GM12878 (cell line): ENCODE results near the gene CSF2. TPM values are rescaled to one million over a fixed set of nuclear protein-coding genes. Genes with fewer than 3 reads are reported as not detected.

Experiments used
- ATAC-seq: fragments of 200-7000 bp; cut with Tn5 transposase; 3 replicates; pipeline ENCODE4 v1.9.1; 2020; ENCODE audit warnings: mild to moderate bottlenecking, moderate library complexity
- BruUV-seq: library from RNA; stranded (reverse); fragments of 400-500 nt; replicated peaks from 2 replicates; lab custom pipeline; 2021; lab: Mats Ljungman, UMichigan
- CTCF ChIA-PET: fragments of 300-600 bp; sonication (Branson Sonifier 250); formaldehyde crosslinking; extraction: SDS; loops from one replicate; lab custom pipeline; 2021; ENCODE audit warnings: inconsistent platforms; lab: Yijun Ruan, JAX
- POLR2A ChIA-PET: fragments of 350-600 bp; formaldehyde crosslinking; extraction: SDS; loops from one replicate; lab custom pipeline; 2021; ENCODE audit warnings: inconsistent platforms; lab: Charles Lee
- RAD21 ChIA-PET: fragments of 300-600 bp; sonication (Branson Sonifier 250); formaldehyde crosslinking; loops from one replicate; lab custom pipeline; 2023; ENCODE audit warnings: antibody characterized with exemption; ENCODE audit not compliant: unreplicated experiment; lab: Charles Lee
- SMC1A ChIA-PET: fragments of 300-600 bp; sonication (Branson Sonifier 250); formaldehyde crosslinking; loops from one replicate; lab custom pipeline; 2023; ENCODE audit not compliant: unreplicated experiment, uncharacterized antibody; lab: Charles Lee
- DNase-seq: peaks from one replicate; pipeline ENCODE4 v3.0.0-alpha.2; 2011; ENCODE audit warnings: low read depth, low spot score
- FAIRE-seq: peaks from 3 replicates; lab custom pipeline; 2011; peaks lifted over from hg19 to GRCh38; lab: Jason Lieb, UNC
- H2AFZ ChIP-seq: 2 replicates; pipeline ENCODE4 v1.6.0; 2011; ENCODE audit warnings: low read depth, low read length, control low read depth; ENCODE audit not compliant: control insufficient read depth
- H3K27ac ChIP-seq: 2 replicates; pipeline ENCODE4 v1.5.1; 2011; ENCODE audit warnings: control low read depth; ENCODE audit not compliant: control insufficient read depth, insufficient read depth
- H3K27me3 ChIP-seq, 2 experiments: replicated peaks in 1 of 2; 2 replicates each; pipeline versions ENCODE4 v1.6.0 to v1.6.1; 2011; ENCODE audit warnings: low read length in 1 of 2; ENCODE audit not compliant: control insufficient read depth in 2 of 2, insufficient read depth in 2 of 2
- H3K36me3 ChIP-seq, 2 experiments: 2 replicates each; pipeline ENCODE4 v1.5.1; 2011; ENCODE audit warnings: low read length in 1 of 2; ENCODE audit not compliant: control insufficient read depth in 2 of 2, insufficient read depth in 2 of 2
- H3K4me1 ChIP-seq: 2 replicates; pipeline ENCODE4 v1.6.1; 2011; ENCODE audit warnings: mild to moderate bottlenecking, low read length, moderate library complexity, mixed read lengths; ENCODE audit not compliant: control insufficient read depth, insufficient read depth
- H3K4me2 ChIP-seq: 2 replicates; pipeline ENCODE4 v1.6.0; 2011; ENCODE audit warnings: control low read depth; ENCODE audit not compliant: control insufficient read depth, insufficient read depth
- H3K4me3 ChIP-seq: fragments of 200-600 bp; sonication (generic); 2 replicates; pipeline ENCODE4 v1.5.1; 2016
- H3K79me2 ChIP-seq: 2 replicates; pipeline ENCODE4 v1.6.0; 2011; ENCODE audit warnings: low read length; ENCODE audit not compliant: control insufficient read depth, insufficient read depth
- H3K9ac ChIP-seq: 2 replicates; pipeline ENCODE4 v1.8.0; 2011; ENCODE audit warnings: low read length, control low read depth, mixed read lengths; ENCODE audit not compliant: control insufficient read depth, insufficient read depth
- H3K9me3 ChIP-seq: replicated peaks from 3 replicates; pipeline ENCODE4 v1.5.1; 2011; ENCODE audit warnings: mild to moderate bottlenecking, low read length; ENCODE audit not compliant: control insufficient read depth, insufficient read depth
- H4K20me1 ChIP-seq: 2 replicates; pipeline ENCODE4 v1.6.0; 2011; ENCODE audit not compliant: control insufficient read depth, insufficient read depth
- BCL11A ChIP-seq: IDR thresholded peaks from 2 replicates; pipeline ENCODE4 v1.6.1; 2011; ENCODE audit warnings: low read depth, low read length
- POLR2AphosphoS2 ChIP-seq: IDR thresholded peaks from 2 replicates; pipeline ENCODE4 v1.6.1; 2011; ENCODE audit warnings: low read depth, mild to moderate bottlenecking, low read length, improper control_type of control experiment, moderate library complexity
- RB1 ChIP-seq: fragments of 450-650 bp; formaldehyde crosslinking; IDR thresholded peaks from 2 replicates; pipeline ENCODE4 v1.6.1; 2017; ENCODE audit warnings: mild to moderate bottlenecking, borderline replicate concordance
- WRNIP1 ChIP-seq: IDR thresholded peaks from 2 replicates; pipeline ENCODE4 v1.6.1; 2011; ENCODE audit warnings: low read depth, low read length, improper control_type of control experiment, borderline replicate concordance
- ZBTB33 ChIP-seq: fragments of 450-650 bp; IDR thresholded peaks from 2 replicates; pipeline ENCODE4 v1.6.1; 2017; ENCODE audit warnings: mild to moderate bottlenecking
- WGBS: methylation state at CpG from one replicate; pipeline ENCODE4 v1.1.6; 2016; ENCODE audit warnings: low lambda C conversion rate; ENCODE audit not compliant: insufficient replicate concordance, insufficient coverage; ENCODE audit errors: missing lambda C conversion rate; 5-methylcytosine and 5-hydroxymethylcytosine counted together
- in situ Hi-C: fragments of 300-500 bp; cut with MboI; formaldehyde crosslinking; loops from 9 replicates; pipeline ENCODE4 v1.14.3; 2018; ENCODE audit warnings: mixed read lengths
- intact Hi-C: fragments of 100-400 bp; cut with micrococcal nuclease; formaldehyde crosslinking; loops from one replicate; pipeline ENCODE4 v1.14.2; 2022; ENCODE audit not compliant: unreplicated experiment
- polyA plus RNA-seq, 11 experiments: library from polyadenylated mRNA; depleted of rRNA in 4 of 11; unstranded in 6 of 11; stranded (reverse) in 5 of 11; fragments of >200 nt; fragmentation: Nextera tagmentation in 4 of 11; fragmentation: Illumina TruSeq in 1 of 11; extraction: Ambion mirVana in 4 of 11; extraction: Trizol in 1 of 11; gene quantifications; 1 replicate in 1 of 11; 2 replicates in 10 of 11; pipeline versions ENCODE4 v1.2.1 to v1.2.3, GENCODE V29; 2011 to 2016; ENCODE audit warnings: inconsistent platforms in 2 of 11, missing spikeins in 2 of 11, low read depth in 1 of 11
- total RNA-seq, 4 experiments: library from RNA; depleted of rRNA in 3 of 4; stranded (reverse); fragments of >200 nt in 3 of 4; fragmentation: Illumina TruSeq in 1 of 4; extraction: Trizol in 1 of 4; gene quantifications; 2 replicates each; pipeline versions ENCODE4 v1.2.1 to v1.2.3, GENCODE V29; 2013 to 2021

CSF2 gene
- total and polyA plus RNA-seq, 10 of the 15 experiments (the other 5 are each of a cell fraction or from before 2014, with no cell fraction given) = 0.15 to 2.0 (median 0.69) TPM; not detected in 2

GRCh38 chr5:132029609-132030330, 43.8 kb upstream of the CSF2 start:
- CTCF ChIA-PET = interaction anchor here (0.7 kb wide), 1 partner anchor 75 kb away, joined by 3 read pairs; no protein-coding TSS in a partner anchor
- Histone ChIP-seq H3K9ac (no peak overlapping the region), H3K27me3 (no peaks in the 10 kb centered on the region; a peak in 2 of 4 replicates), H3K4me3 (no peak overlapping the region), H4K20me1 (no peaks in the 10 kb centered on the region), H3K79me2 (no peaks in the 10 kb centered on the region), H3K4me1 (peaks cover 9% of the 10 kb centered on the region), H3K9me3 (no peaks in the 10 kb centered on the region), H3K36me3 (no peaks in the 10 kb centered on the region), H3K4me2 (no peak overlapping the region), H2AFZ (no peak overlapping the region), H3K27ac (no peak overlapping the region)
- ATAC-seq (no peak), FAIRE-seq (no peak), DNase-seq (no peak)
- intact Hi-C loops (no loop called here), in situ Hi-C loops (no loop called here)
- RAD21 ChIA-PET = no interaction called here
- SMC1A ChIA-PET = no interaction called here
- POLR2A ChIA-PET = no interaction called here
- 51% methylated on average over 4 of the region's 4 CpGs for WGBS
- no TSS peak for BruUV-seq
- TF ChIP-seq BCL11A (no peak), RB1 (no peak), ZBTB33 (no peak), WRNIP1 (no peak), POLR2AphosphoS2 (no peak)
